Endothelial cell of umbilical vein (primary cell): Measurements from ENCODE around the gene RNF145. TPM values are rescaled to one million over a fixed set of nuclear protein-coding genes. Genes with fewer than 3 reads are reported as not detected.

Experiments used
- BruUV-seq: library from RNA; stranded (reverse); fragments of 400-500 nt; replicated peaks from 2 replicates; lab custom pipeline; 2021; lab: Mats Ljungman, UMichigan
- CTCF ChIA-PET: fragments of 300-600, 350-600 bp; sonication (Branson Sonifier 250); formaldehyde crosslinking; loops from one replicate; lab custom pipeline; 2021; ENCODE audit warnings: antibody characterized with exemption, inconsistent platforms; lab: Charles Lee
- POLR2A ChIA-PET: fragments of 300-600, 350-600 bp; sonication (Branson Sonifier 250); formaldehyde crosslinking; loops from one replicate; lab custom pipeline; 2021; ENCODE audit warnings: antibody characterized with exemption, inconsistent platforms; lab: Charles Lee
- DNase-seq: peaks from one replicate; pipeline ENCODE4 v3.0.0-alpha.2; 2011; ENCODE audit warnings: low read depth, low spot score
- FAIRE-seq: peaks from 2 replicates; lab custom pipeline; 2011; peaks lifted over from hg19 to GRCh38; lab: Jason Lieb, UNC
- H2AFZ ChIP-seq: 2 replicates; pipeline ENCODE4 v1.6.0; 2012; ENCODE audit warnings: low read depth, low read length, control low read depth, inconsistent platforms
- H3K27ac ChIP-seq: 2 replicates; pipeline ENCODE4 v1.5.1; 2011; ENCODE audit warnings: low read depth, mild to moderate bottlenecking, control low read depth, low read length, moderate library complexity; ENCODE audit not compliant: insufficient read depth
- H3K27me3 ChIP-seq, 2 experiments: 2 replicates each; pipeline versions ENCODE4 v1.6.0 to v1.6.1; 2011; ENCODE audit warnings: low read length in 2 of 2, mixed read lengths in 1 of 2; ENCODE audit not compliant: control insufficient read depth in 2 of 2, insufficient read depth in 2 of 2
- H3K36me3 ChIP-seq, 2 experiments: 2 replicates in 1 of 2; 3 replicates in 1 of 2; pipeline ENCODE4 v1.5.1; 2011; ENCODE audit warnings: low read length in 2 of 2, mild to moderate bottlenecking in 1 of 2, moderate library complexity in 1 of 2; ENCODE audit not compliant: control insufficient read depth in 2 of 2, insufficient read depth in 2 of 2; ENCODE audit errors: extremely low read depth in 1 of 2
- H3K4me1 ChIP-seq: 3 replicates; pipeline ENCODE4 v1.5.1; 2011; ENCODE audit warnings: mild to moderate bottlenecking, low read length; ENCODE audit not compliant: control insufficient read depth, insufficient read depth; ENCODE audit errors: extremely low read depth
- H3K4me2 ChIP-seq: 2 replicates; pipeline ENCODE4 v1.6.1; 2011; ENCODE audit warnings: low read length, control low read depth, mixed read lengths; ENCODE audit not compliant: insufficient read depth
- H3K4me3 ChIP-seq, 3 experiments: fragments of 200-600 bp in 1 of 3; sonication (generic), shearing (Covaris generic) in 1 of 3; replicated peaks in 1 of 3; 2 replicates each; pipeline ENCODE4 v1.5.1; 2011 to 2016; ENCODE audit warnings: control low read depth in 3 of 3, low read length in 3 of 3, mild to moderate bottlenecking in 2 of 3, inconsistent platforms in 1 of 3, low read depth in 1 of 3, moderate library complexity in 1 of 3; ENCODE audit not compliant: insufficient read depth in 1 of 3
- H3K79me2 ChIP-seq: 2 replicates; pipeline ENCODE4 v1.6.0; 2012; ENCODE audit warnings: low read length, inconsistent platforms; ENCODE audit not compliant: control insufficient read depth, insufficient read depth
- H3K9ac ChIP-seq: replicated peaks from 2 replicates; pipeline ENCODE3; 2011; ENCODE audit warnings: low read length, control low read depth; ENCODE audit not compliant: insufficient read depth; ENCODE audit errors: extremely low read depth
- H3K9me1 ChIP-seq: replicated peaks from 3 replicates; pipeline ENCODE4 v1.6.0; 2011; ENCODE audit warnings: mild to moderate bottlenecking, low read length; ENCODE audit not compliant: control insufficient read depth, insufficient read depth; ENCODE audit errors: extremely low read depth
- H3K9me3 ChIP-seq: replicated peaks from 2 replicates; pipeline ENCODE4 v1.5.1; 2012; ENCODE audit warnings: low read length, inconsistent platforms; ENCODE audit not compliant: control insufficient read depth, insufficient read depth
- H4K20me1 ChIP-seq: replicated peaks from 2 replicates; pipeline ENCODE3; 2011; ENCODE audit warnings: mild to moderate bottlenecking, low read length; ENCODE audit not compliant: control insufficient read depth, insufficient read depth; ENCODE audit errors: extremely low read depth
- CTCF ChIP-seq, 2 donors: IDR thresholded peaks; 1 replicate in 1 of 2; 2 replicates in 1 of 2; pipeline ENCODE4 v1.5.1; 2011; ENCODE audit warnings: low read length in 2 of 2, mild to moderate bottlenecking in 2 of 2, moderate library complexity in 2 of 2, control low read depth in 1 of 2, inconsistent platforms in 1 of 2, low read depth in 1 of 2; ENCODE audit not compliant: insufficient read depth in 1 of 2; ENCODE audit errors: extremely low read depth in 1 of 2
- EZH2 ChIP-seq: IDR thresholded peaks from 2 replicates; pipeline ENCODE4 v1.6.1; 2012; ENCODE audit warnings: borderline replicate concordance, low read depth, mild to moderate bottlenecking, moderate library complexity, low read length, inconsistent platforms; ENCODE audit not compliant: severe bottlenecking
- FOS ChIP-seq: IDR thresholded peaks from 2 replicates; pipeline ENCODE4 v1.6.1; 2011; ENCODE audit warnings: mild to moderate bottlenecking, low read length, moderate library complexity, borderline replicate concordance; ENCODE audit not compliant: insufficient read depth
- GATA2 ChIP-seq: IDR thresholded peaks from 2 replicates; pipeline ENCODE4 v1.7.0; 2011; ENCODE audit warnings: low read depth, mild to moderate bottlenecking, moderate library complexity, mixed read lengths, low read length; ENCODE audit not compliant: insufficient read length, insufficient read depth
- MAX ChIP-seq: IDR thresholded peaks from 2 replicates; pipeline ENCODE4 v1.6.1; 2011; ENCODE audit not compliant: insufficient read depth, insufficient read length
- dilution Hi-C: fragments of 300-500 bp; cut with MboI; formaldehyde crosslinking; loops from one replicate; pipeline ENCODE4 v1.15.0; 2019; ENCODE audit warnings: low sequenced_read_pairs; ENCODE audit not compliant: extremely low pct_ligation_motif_present
- intact Hi-C: fragments of 100-400 bp; cut with micrococcal nuclease; formaldehyde crosslinking; loops from one replicate; pipeline ENCODE4 v1.10.0; 2022
- polyA plus RNA-seq, 4 experiments: library from polyadenylated mRNA; depleted of rRNA in 3 of 4; stranded (reverse) in 3 of 4; unstranded in 1 of 4; fragments of >200 nt; gene quantifications; 2 replicates each; pipeline versions ENCODE4 v1.2.1 to v1.2.3, GENCODE V29; 2011 to 2012; ENCODE audit warnings: missing spikeins in 1 of 4
- total RNA-seq: library from RNA; stranded (reverse); gene quantifications from 2 replicates; pipeline ENCODE4 v1.2.3, GENCODE V29; 2021

The RNF145 gene
- total and polyA plus RNA-seq, 2 donors (not counting 3 experiments of a cell fraction or from before 2014, with no cell fraction given) = 39.4 to 62.3 TPM

GRCh38 chr5:159206818-159207217 lies 2.5 kb downstream of the RNF145 start:
- Histone ChIP-seq H3K79me2 (peaks cover 69% of the 10 kb centered on the region), H3K9ac (peak overlapping the region; percentile 90), H2AFZ (no peak overlapping the region), H3K4me2 (peak overlapping the region; percentile 81), H3K4me3 (peak overlapping the region in 2 of 3 experiments; percentile 5 to 88), H3K27ac (peak overlapping the region; percentile 73), H3K4me1 (peaks cover 26% of the 10 kb centered on the region), H3K9me3 (no peaks in the 10 kb centered on the region), H3K36me3 (peaks cover 0 to 2% of the 10 kb centered on the region in 2 experiments), H3K9me1 (no peaks in the 10 kb centered on the region), H4K20me1 (peaks cover 3% of the 10 kb centered on the region), H3K27me3 (no peaks in the 10 kb centered on the region)
- ChIA-PET CTCF (interaction anchor here (1.1 to 5.0 kb wide), 6 partner anchors 9 to 110 kb away, joined by 4 to 47 read pairs (median 6); no protein-coding TSS in a partner anchor), POLR2A (interaction anchor here (0.6 kb wide), 1 partner anchor 25 kb away, joined by 4 read pairs; no protein-coding TSS in a partner anchor)
- dilution Hi-C loops = no loop called here
- TF ChIP-seq CTCF (IDR thresholded peaks at IDR 0.05; ENCODE audit: extremely low read depth in 1 of 2, insufficient read depth in 1 of 2, low read depth in 1 of 2, low read length in 2 of 2) = no peak
- no peak for TF ChIP-seq GATA2
- TF ChIP-seq EZH2 = no peak
- no peak for TF ChIP-seq MAX
- no peak for TF ChIP-seq FOS
- peak; percentile 16 for DNase-seq
- peak; percentile 55 for FAIRE-seq
- no TSS peak for BruUV-seq
- intact Hi-C loops = loop anchor here (10.0 kb wide), 1 partner anchor 1188 kb away; no protein-coding TSS in a partner anchor
